ENCODE results near the gene IFIT2.

DNA sequence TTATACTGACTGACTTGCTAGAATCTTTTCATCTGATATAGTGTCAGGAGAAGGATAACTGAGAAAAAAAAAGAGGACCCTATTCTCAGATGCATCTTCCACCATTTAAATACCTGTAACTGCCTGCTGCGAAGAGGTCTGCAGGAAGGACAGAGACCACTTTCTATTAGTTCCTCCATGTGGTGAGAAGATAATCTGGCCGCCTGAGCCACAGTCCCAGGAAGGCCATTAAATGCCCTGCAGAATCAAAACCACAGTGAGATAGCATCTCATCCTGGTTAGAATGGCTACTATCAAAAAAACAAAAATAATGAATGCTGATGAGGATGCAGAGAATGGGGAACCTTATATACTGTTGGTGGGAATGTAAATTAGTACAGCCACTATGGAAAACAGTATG, 56.1 kb downstream of the IFIT2 start:
- no peak for TF ChIP-seq POLR2A (IDR thresholded peaks at IDR 0.05)
- TF ChIP-seq, protein P1, sequence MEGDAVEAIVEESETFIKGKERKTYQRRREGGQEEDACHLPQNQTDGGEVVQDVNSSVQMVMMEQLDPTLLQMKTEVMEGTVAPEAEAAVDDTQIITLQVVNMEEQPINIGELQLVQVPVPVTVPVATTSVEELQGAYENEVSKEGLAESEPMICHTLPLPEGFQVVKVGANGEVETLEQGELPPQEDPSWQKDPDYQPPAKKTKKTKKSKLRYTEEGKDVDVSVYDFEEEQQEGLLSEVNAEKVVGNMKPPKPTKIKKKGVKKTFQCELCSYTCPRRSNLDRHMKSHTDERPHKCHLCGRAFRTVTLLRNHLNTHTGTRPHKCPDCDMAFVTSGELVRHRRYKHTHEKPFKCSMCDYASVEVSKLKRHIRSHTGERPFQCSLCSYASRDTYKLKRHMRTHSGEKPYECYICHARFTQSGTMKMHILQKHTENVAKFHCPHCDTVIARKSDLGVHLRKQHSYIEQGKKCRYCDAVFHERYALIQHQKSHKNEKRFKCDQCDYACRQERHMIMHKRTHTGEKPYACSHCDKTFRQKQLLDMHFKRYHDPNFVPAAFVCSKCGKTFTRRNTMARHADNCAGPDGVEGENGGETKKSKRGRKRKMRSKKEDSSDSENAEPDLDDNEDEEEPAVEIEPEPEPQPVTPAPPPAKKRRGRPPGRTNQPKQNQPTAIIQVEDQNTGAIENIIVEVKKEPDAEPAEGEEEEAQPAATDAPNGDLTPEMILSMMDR (IDR thresholded peaks at IDR 0.05), result no peak
